SK-N-SH treated with all-trans-retinoic acid at 6 μM for 48 hours (cell line): ENCODE data around the gene CLSTN2.

Source experiments
- GLIS3 ChIP-seq: fragments of 250-450 bp; sonication (Bioruptor Pico); IDR thresholded peaks from 2 replicates; pipeline ENCODE4 v1.5.0; 2020; ENCODE audit warnings: mild to moderate bottlenecking, moderate library complexity
- PATZ1 ChIP-seq: fragments of 250-450 bp; sonication (Bioruptor Pico); IDR thresholded peaks from 2 replicates; pipeline ENCODE4 v1.8.0; 2020; ENCODE audit warnings: mild to moderate bottlenecking, moderate library complexity, borderline replicate concordance
- SNAI2 ChIP-seq: fragments of 250-450 bp; sonication (Bioruptor Pico); IDR thresholded peaks from 2 replicates; pipeline ENCODE4 v1.5.0; 2020; ENCODE audit warnings: mild to moderate bottlenecking, moderate library complexity
- TCF4 ChIP-seq: fragments of 250-450 bp; sonication (Bioruptor Pico); IDR thresholded peaks from 2 replicates; pipeline ENCODE4 v1.8.0; 2021; ENCODE audit warnings: mild to moderate bottlenecking, moderate library complexity, borderline replicate concordance
- ZC3H10 ChIP-seq: fragments of 250-450 bp; sonication (Bioruptor Pico); IDR thresholded peaks from 2 replicates; pipeline ENCODE4 v1.5.1; 2021; ENCODE audit warnings: mild to moderate bottlenecking, moderate library complexity
- ZFP30 ChIP-seq: fragments of 450-650 bp; formaldehyde crosslinking; IDR thresholded peaks from 2 replicates; pipeline ENCODE4 v1.5.0; 2022; ENCODE audit warnings: mild to moderate bottlenecking, moderate library complexity

GRCh38 chr3:140122183-140122582 lies 187.2 kb downstream of the CLSTN2 start:
- no peak for TF ChIP-seq PATZ1
- no peak for TF ChIP-seq ZC3H10 (CRISPR knock-in tag)
- TF ChIP-seq SNAI2 (CRISPR knock-in tag): no peak
- no peak for TF ChIP-seq GLIS3 (CRISPR knock-in tag)
- no peak for TF ChIP-seq ZFP30 (CRISPR knock-in tag)
- TF ChIP-seq TCF4 (CRISPR knock-in tag): no peak
